Left ventricle myocardium inferior (tissue), 1 donor: Measurements from ENCODE around the gene PLPPR4. TPM values are rescaled to one million over a fixed set of nuclear protein-coding genes. Genes with fewer than 3 reads are reported as not detected.

Source experiments
- DNase-seq: peaks from one replicate; pipeline ENCODE4 v3.0.0-alpha.2; 2020
- H3K27ac ChIP-seq: fragments of 200-600 bp; replicated peaks from 2 replicates; pipeline ENCODE4 v1.8.0; 2021
- H3K27me3 ChIP-seq: fragments of 200-600 bp; 2 replicates; pipeline ENCODE4 v1.8.0; 2021; ENCODE audit warnings: low read depth
- H3K36me3 ChIP-seq: fragments of 200-600 bp; 2 replicates; pipeline ENCODE4 v1.8.0; 2021
- H3K4me1 ChIP-seq: fragments of 200-600 bp; 2 replicates; pipeline ENCODE4 v1.8.0; 2021
- H3K4me3 ChIP-seq: fragments of 200-600 bp; 2 replicates; pipeline ENCODE4 v1.8.0; 2021; ENCODE audit warnings: mild to moderate bottlenecking, moderate library complexity
- H3K9me3 ChIP-seq: fragments of 200-600 bp; replicated peaks from 2 replicates; pipeline ENCODE4 v1.8.0; 2021
- CTCF ChIP-seq: fragments of 200-600 bp; IDR thresholded peaks from 2 replicates; pipeline ENCODE4 v1.8.0; 2021; ENCODE audit warnings: antibody characterized with exemption, mild to moderate bottlenecking, borderline replicate concordance
- intact Hi-C: fragments of 100-400 bp; cut with micrococcal nuclease; formaldehyde crosslinking; loops from one replicate; pipeline ENCODE4 v1.11.0; 2022
- total RNA-seq: library from RNA; stranded (reverse); fragmentation: NEBNext Ultra II Directional; extraction: Animal tissue kit (Norgen Biotek cat#: 25700); gene quantifications from one replicate; pipeline ENCODE4 v1.2.1, GENCODE V29; 2021
- donor health status: DM: no; HTN: yes; CAD: no; lungs with severe emphysema.

Gene PLPPR4
- total RNA-seq, 1 donor from 2014 or later: 0.11 TPM

- Histone ChIP-seq H3K9me3 (no peaks in the 10 kb centered on the region), H3K36me3 (no peaks in the 10 kb centered on the region), H3K27me3 (no peaks in the 10 kb centered on the region), H3K4me1 (no peaks in the 10 kb centered on the region), H3K27ac (no peak overlapping the region), H3K4me3 (no peak overlapping the region)
- intact Hi-C loops: no loop called here
- TF ChIP-seq CTCF: no peak
- DNase-seq: no peak
Observed at GRCh38 chr1:99233446-99233845, 30.8 kb upstream of the PLPPR4 start.

GRCh38 chr1:99236756-99237155, 27.5 kb upstream of the PLPPR4 start:
- Histone ChIP-seq H3K9me3 (no peaks in the 10 kb centered on the region), H3K36me3 (no peaks in the 10 kb centered on the region), H3K4me3 (no peak overlapping the region), H3K4me1 (no peaks in the 10 kb centered on the region), H3K27me3 (no peaks in the 10 kb centered on the region), H3K27ac (no peak overlapping the region)
- no peak for DNase-seq
- no peak for TF ChIP-seq CTCF
- intact Hi-C loops: no loop called here

GRCh38 chr1:99239690-99240089, 24.6 kb upstream of the PLPPR4 start:
- H3K4me1 ChIP-seq: no peaks in the 10 kb centered on the region
- no peak overlapping the region for H3K27ac ChIP-seq
- no peaks in the 10 kb centered on the region for H3K36me3 ChIP-seq
- no peak for TF ChIP-seq CTCF
- no peak overlapping the region for H3K4me3 ChIP-seq
- no peaks in the 10 kb centered on the region for H3K9me3 ChIP-seq
- no peaks in the 10 kb centered on the region for H3K27me3 ChIP-seq
- intact Hi-C loops: no loop called here
- DNase-seq: no peak

GRCh38 chr1:99240621-99241020, 23.7 kb upstream of the PLPPR4 start:
- Histone ChIP-seq H3K27me3 (no peaks in the 10 kb centered on the region), H3K4me1 (no peaks in the 10 kb centered on the region), H3K36me3 (no peaks in the 10 kb centered on the region), H3K27ac (no peak overlapping the region), H3K9me3 (peaks cover 1% of the 10 kb centered on the region), H3K4me3 (no peak overlapping the region)
- intact Hi-C loops: no loop called here
- no peak for DNase-seq
- no peak for TF ChIP-seq CTCF

GRCh38 chr1:99246152-99246551, 18.1 kb upstream of the PLPPR4 start:
- Histone ChIP-seq H3K4me1 (no peaks in the 10 kb centered on the region), H3K9me3 (peaks cover 20% of the 10 kb centered on the region), H3K4me3 (no peak overlapping the region), H3K27me3 (peaks cover 5% of the 10 kb centered on the region), H3K36me3 (no peaks in the 10 kb centered on the region), H3K27ac (no peak overlapping the region)
- intact Hi-C loops: no loop called here
- DNase-seq: no peak
- TF ChIP-seq CTCF: no peak

GRCh38 chr1:99247199-99247598, 17.1 kb upstream of the PLPPR4 start:
- Histone ChIP-seq H3K9me3 (peaks cover 23% of the 10 kb centered on the region), H3K27ac (no peak overlapping the region), H3K4me3 (no peak overlapping the region), H3K4me1 (no peaks in the 10 kb centered on the region), H3K36me3 (no peaks in the 10 kb centered on the region), H3K27me3 (peaks cover 5% of the 10 kb centered on the region)
- intact Hi-C loops: no loop called here
- TF ChIP-seq CTCF: no peak
- no peak for DNase-seq
